GM12874 (cell line): Measurements from ENCODE around the gene SARNP.

Source experiments
- TF ChIP-seq, protein P1 (sequence below): IDR thresholded peaks from 2 replicates; pipeline ENCODE4 v1.5.1; 2011; ENCODE audit warnings: low read depth, mild to moderate bottlenecking, control low read depth, low read length, moderate library complexity; ENCODE audit not compliant: insufficient read depth

The SARNP gene

DNA sequence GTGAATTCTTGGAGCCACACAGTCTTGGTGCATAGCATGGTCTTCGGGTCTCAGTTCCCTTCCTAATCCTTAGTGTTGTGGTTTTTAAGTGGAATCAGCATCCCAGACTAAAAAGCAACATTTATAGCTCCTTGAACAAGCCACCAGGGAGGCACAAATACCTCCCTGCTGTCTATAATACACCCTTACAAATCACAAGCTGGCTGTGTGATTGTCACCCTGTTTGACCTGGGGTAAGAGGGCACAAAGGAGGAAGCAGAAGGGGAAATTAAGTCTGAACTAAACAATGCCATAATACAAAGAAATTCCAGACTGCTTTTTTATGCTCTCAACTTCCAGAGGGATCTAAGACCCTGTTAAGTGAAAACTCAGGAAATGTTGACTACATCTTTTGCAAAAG lies 32.9 kb upstream of the SARNP start:
- TF ChIP-seq, protein P1, sequence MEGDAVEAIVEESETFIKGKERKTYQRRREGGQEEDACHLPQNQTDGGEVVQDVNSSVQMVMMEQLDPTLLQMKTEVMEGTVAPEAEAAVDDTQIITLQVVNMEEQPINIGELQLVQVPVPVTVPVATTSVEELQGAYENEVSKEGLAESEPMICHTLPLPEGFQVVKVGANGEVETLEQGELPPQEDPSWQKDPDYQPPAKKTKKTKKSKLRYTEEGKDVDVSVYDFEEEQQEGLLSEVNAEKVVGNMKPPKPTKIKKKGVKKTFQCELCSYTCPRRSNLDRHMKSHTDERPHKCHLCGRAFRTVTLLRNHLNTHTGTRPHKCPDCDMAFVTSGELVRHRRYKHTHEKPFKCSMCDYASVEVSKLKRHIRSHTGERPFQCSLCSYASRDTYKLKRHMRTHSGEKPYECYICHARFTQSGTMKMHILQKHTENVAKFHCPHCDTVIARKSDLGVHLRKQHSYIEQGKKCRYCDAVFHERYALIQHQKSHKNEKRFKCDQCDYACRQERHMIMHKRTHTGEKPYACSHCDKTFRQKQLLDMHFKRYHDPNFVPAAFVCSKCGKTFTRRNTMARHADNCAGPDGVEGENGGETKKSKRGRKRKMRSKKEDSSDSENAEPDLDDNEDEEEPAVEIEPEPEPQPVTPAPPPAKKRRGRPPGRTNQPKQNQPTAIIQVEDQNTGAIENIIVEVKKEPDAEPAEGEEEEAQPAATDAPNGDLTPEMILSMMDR = no peak

DNA sequence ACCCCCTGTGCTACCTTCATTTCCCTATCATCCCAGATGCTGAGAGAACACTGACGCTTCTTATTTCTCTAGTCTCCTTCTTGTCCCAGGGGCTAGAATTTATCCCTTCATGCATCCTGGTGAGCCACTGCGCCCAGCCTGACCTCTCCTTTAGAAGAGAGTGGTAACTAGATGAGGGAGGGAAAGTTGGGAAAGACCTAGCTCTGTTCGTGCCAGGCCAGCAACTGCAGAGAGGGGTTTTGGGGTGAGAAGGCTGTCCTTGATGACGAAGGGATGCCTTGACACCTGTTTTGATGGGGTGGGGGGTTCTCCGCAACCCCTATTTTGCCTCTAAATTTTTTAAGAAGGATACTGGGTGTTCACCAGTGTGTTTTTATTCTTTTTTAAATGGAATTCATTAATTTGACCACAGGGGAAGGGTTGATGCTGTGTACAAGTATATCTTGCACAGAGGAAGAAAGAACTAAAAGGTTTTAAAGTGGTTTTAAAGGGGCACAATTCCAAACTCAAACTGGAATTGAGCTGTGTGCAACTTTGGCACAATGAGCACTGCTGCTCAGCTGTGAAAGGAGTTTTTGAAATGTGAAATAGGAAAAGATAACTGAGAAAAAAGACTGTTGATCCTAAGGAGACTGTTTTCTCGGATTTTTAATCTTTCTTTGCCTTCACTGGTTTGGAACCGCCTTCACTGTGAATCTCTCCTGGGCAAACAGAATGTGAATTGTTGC lies 32.3 kb upstream of the SARNP start:
- TF ChIP-seq, protein P1 = no peak

DNA sequence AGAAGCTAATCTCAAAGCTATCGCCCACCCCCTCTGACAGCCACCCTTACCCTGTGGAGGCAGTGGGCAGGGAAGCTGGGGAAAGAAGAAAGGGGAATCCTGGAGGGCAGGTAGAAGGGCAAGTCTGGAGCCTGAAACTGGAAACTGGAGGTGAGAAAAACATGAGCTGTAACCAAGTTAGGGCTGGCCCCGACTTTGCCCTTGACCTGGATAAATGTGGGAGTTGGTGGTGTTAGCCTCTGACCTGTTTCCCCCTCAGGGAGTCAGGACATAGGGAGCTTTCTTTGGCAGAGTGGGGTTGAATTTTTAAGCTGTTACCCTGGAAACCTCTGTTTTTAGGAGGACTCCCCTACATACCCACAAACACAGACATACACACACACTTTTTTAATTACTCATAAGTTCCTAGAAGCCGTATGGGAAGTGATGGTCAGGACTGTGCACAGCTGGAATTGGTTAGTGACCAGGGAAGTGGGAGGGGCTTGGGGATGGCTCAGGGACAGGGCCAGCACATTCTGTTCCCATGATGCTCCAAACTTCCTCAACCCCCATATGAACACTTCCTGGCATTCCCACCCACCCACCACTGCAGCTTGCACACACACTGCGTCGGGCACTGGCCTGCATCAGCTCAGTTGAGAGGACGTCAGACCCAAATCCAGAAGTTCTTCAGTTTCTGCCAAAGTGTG lies 30.2 kb upstream of the SARNP start:
- TF ChIP-seq, protein P1 = no peak

- TF ChIP-seq, protein P1 = no peak
These were observed 29.5 kb upstream of the SARNP start for GRCh38 chr12:55847033-55847432.

- TF ChIP-seq, protein P1 = no peak
These were observed 28.4 kb upstream of the SARNP start for GRCh38 chr12:55845785-55846496.

DNA sequence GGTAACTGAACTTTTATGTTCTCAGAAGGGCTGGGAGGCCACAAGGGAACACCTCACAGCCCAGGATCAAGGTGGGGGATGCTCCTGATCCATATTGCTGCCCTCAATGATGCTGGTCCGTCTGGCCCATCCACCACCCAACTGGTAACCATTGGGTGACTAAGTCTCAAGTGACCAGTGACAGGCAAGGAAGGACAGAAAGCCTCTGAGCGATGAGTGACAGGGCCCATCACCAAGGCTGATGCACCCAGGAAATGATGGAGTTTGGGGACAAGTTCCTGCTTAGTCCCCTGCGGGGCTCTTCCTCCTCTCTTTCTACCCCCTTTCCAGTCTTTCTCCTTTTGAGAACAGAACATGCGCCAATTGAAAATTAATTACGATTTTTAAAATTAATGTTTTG lies 27.8 kb upstream of the SARNP start:
- TF ChIP-seq, protein P1 = no peak

- TF ChIP-seq, protein P1 = no peak
These were observed 27.4 kb upstream of the SARNP start for GRCh38 chr12:55844961-55845360.
